Hematopoietic multipotent progenitor cell (in vitro differentiated cells): ENCODE measurements around the gene HOXB13. TPM values are rescaled to one million over a fixed set of nuclear protein-coding genes. Genes with fewer than 3 reads are reported as not detected.

Experiments used
- DNase-seq, 3 donors: peaks; one replicate each; pipeline ENCODE4 v3.0.0-alpha.2; 2011 to 2015; ENCODE audit warnings: low read depth in 2 of 3, low spot score in 2 of 3
- total RNA-seq: library from RNA; depleted of rRNA; stranded (reverse); fragments of >200 nt; gene quantifications from one replicate; pipeline ENCODE4 v1.2.3, GENCODE V29; 2012

Gene HOXB13
- total RNA-seq, 1 donor, result not detected

- DNase-seq, result no peak
Measured at GRCh38 chr17:48729335-48730239, 1.0 kb upstream of the HOXB13 start.

DNA sequence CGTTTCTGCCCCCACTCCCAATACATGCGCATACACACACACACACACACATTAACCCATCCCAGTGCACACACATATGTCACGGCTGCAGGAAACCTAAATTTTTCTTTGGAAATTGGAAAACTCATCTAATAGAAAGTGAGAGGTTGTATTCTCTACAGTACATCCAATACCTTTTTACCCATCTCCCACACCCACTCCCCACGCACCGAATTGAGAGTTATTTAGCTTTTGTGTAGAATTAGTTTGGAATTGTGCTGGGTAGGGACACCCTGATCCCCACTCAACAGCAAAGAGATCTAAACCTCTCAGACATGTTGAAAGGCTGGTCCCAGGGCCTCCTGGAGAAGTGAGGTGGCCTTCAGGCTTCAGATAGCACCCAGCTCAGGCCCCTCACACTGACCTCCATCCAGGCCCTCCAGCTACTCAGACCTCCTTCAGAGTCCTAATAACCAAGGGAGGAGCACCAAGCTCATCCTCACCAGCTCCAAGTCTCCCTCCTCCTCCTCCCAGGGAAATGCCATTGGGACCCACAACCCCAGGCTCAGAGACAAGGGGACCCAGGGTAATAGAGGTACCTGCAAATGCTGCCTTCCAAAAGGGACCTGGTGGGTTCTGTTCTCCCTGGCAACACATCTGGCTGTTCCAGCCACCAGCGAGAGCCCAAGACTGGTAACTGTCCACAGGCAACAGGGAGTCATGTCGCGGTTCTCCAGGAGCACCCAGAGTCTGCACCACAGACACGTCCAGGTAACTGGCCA is 955 bp downstream of the HOXB13 start:
- DNase-seq, result no peak

DNA sequence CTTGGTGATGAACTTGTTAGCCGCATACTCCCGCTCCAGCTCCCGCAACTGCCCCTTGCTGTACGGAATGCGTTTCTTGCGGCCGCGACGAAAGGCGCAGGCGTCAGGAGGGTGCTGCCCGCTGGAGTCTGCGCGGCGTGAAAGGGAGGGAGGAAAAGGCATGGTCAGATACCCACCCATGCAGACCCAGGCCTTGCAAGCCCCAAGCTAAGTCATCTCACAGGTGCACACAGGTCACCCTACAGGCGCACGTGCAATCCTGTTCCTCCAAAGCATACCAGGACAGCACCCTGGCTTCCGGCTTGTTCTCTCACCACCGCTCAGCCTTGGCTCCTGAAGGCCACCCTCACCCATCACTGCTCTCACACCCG is 1.6 kb downstream of the HOXB13 start:
- no peak for DNase-seq

- no peak for DNase-seq
Measured at GRCh38 chr17:48726114-48726915, 2.2 kb downstream of the HOXB13 start.

- DNase-seq, result no peak
Measured at GRCh38 chr17:48725288-48726064, 3.1 kb downstream of the HOXB13 start.

DNA sequence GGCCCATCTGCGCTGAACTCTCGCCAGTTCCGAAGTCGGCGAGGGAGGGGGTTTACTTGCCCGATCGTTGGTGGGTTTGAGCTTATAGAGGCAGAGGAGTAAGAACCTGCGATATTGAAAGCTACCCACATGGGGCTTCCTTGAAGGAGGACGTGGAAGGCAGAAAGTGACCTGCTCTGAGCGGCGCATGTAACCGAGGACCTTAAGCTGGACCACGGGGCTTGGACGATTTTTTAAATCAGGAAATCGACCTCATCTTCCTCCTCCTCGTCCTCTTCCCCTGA is 3.6 kb downstream of the HOXB13 start:
- DNase-seq, result no peak

GRCh38 chr17:48724251-48725003 is 4.1 kb downstream of the HOXB13 start:
- peak in 2 of 3 donors; percentile 78 to 93 for DNase-seq

- DNase-seq, result no peak
Measured at GRCh38 chr17:48723423-48724250, 4.9 kb downstream of the HOXB13 start.

DNA sequence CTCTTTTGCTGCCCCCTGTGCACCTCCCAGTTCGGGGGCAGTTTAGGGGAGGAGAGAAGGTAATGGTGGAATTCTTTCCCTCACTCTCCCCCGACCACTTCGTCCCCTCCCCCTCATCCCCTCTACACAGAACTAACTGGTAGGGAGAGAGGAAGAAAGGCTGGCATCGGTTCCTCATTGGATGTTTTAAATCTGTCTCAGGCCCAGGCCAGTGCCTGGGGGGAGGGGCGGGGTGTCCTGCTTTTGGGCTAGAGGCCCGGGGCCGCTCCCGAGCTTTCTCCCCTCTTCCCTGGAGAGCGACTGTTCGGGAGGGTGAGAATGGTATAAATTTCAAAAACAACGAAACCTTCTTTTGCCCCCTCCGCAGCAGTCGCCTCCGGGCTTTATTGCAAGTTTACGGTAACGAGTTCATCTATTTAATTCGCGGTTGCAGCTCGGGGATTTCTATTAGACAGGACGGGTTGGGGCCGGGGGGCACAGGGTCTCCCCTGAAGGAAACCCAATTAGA is 5.6 kb downstream of the HOXB13 start, which contains the start of gene PRAC2:
PRAC2 (plus strand) TSS at position 271 of the 508 bp plus-strand sequence. CDS start 1,226 bp downstream, outside the sequence.
- DNase-seq, result no peak

DNA sequence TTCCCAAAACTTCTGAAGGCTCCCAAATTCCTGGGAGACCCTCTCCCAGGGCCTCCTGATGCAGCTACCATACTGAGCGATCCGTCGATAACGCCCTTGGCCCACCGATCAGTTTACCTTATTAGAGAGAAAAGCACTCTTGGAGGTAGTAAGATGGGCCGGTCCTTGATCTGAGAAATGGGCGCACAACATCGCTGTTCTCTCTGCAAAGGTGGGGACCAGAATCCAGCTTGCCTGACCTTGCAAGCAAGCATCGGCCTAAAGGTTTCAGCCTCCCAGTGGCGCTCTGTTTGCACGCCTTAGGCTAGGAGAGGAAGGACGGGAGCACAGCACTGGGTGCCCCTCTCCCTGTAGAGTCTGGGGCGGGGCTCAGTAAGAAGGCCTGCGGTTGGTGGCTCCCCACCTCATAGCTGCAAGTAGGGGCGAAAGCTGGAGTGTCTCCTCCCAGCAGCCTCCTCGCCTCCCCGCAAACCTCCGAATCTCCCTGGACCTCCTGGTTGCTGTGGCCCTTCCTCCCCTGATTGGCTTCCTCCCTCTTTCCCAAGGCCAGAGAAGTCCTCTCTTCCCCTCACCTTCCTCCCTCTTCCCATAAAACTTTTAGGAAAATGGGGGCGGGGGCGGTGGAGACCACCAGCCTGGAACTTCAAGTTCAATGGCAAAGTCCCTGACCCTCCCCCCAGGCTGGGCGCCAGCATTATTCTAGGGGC is 6.2 kb downstream of the HOXB13 start, which contains the start of gene PRAC1:
PRAC1 (minus strand) TSS at position 318 of the 707 bp plus-strand sequence; CDS start at position 192, 126 bp downstream.
- DNase-seq, result no peak

DNA sequence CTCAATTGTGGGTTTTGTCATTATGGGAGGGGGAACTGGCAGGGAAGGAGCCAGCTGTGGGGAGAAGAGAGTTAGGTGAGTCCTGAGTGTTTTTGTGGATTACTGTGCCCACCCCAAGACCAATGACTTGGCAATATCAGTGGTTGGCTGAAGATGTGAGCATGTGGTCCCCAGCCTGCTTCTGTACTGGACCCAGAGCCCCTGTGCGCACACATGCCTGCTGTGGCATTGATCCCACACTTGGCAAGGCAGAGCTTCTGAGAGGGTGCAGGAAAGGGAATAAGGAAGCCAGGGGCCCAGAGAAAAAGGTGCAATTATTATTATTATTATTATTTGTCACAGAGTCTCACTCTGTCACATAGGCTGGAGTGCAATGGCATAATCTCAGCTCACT is 7.5 kb downstream of the HOXB13 start:
- no peak for DNase-seq

GRCh38 chr17:48720266-48721008 is 8.1 kb downstream of the HOXB13 start:
- DNase-seq, result no peak

GRCh38 chr17:48719642-48720265 is 8.8 kb downstream of the HOXB13 start:
- peak in 1 of 3 donors; percentile 28 for DNase-seq

GRCh38 chr17:48718761-48719641 is 9.5 kb downstream of the HOXB13 start:
- peak in 1 of 3 donors; percentile 29 for DNase-seq

DNA sequence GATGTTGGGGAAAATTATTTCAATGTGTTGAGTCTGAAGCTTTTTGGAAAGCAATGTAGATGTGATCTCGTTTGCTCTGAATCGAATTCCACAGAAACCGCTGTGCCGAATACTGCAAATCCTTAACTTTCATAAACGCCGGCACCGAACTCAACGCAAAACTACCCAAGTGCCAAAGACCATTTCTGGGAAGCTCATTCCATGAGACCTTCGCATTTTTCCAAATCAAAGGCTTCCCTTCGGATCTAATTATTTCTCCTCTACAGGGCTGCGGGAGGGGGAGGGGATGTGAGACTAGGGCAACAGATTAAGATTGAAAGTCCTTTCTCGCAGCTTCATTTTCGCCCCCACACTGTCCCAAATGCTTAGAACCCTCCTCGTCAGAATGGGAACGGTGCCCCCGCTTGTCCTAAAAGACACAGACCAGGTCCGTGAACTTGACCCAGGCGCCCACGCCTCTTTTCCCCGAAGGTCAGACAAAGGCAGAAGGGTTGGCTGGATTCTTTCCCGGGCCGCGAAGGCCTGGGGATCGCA is 10.3 kb downstream of the HOXB13 start:
- DNase-seq, result peak in 1 of 3 donors; percentile 36
